GM12878 (cell line): Measurements from ENCODE around the gene TCERG1L. TPM values are rescaled to one million over a fixed set of nuclear protein-coding genes. Genes with fewer than 3 reads are reported as not detected.

ENCODE experiments used
- ATAC-seq: fragments of 200-7000 bp; cut with Tn5 transposase; 3 replicates; pipeline ENCODE4 v1.9.1; 2020; ENCODE audit warnings: mild to moderate bottlenecking, moderate library complexity
- BruUV-seq: library from RNA; stranded (reverse); fragments of 400-500 nt; replicated peaks from 2 replicates; lab custom pipeline; 2021; lab: Mats Ljungman, UMichigan
- CTCF ChIA-PET: fragments of 300-600 bp; sonication (Branson Sonifier 250); formaldehyde crosslinking; extraction: SDS; loops from one replicate; lab custom pipeline; 2021; ENCODE audit warnings: inconsistent platforms; lab: Yijun Ruan, JAX
- POLR2A ChIA-PET: fragments of 350-600 bp; formaldehyde crosslinking; extraction: SDS; loops from one replicate; lab custom pipeline; 2021; ENCODE audit warnings: inconsistent platforms; lab: Charles Lee
- RAD21 ChIA-PET: fragments of 300-600 bp; sonication (Branson Sonifier 250); formaldehyde crosslinking; loops from one replicate; lab custom pipeline; 2023; ENCODE audit warnings: antibody characterized with exemption; ENCODE audit not compliant: unreplicated experiment; lab: Charles Lee
- SMC1A ChIA-PET: fragments of 300-600 bp; sonication (Branson Sonifier 250); formaldehyde crosslinking; loops from one replicate; lab custom pipeline; 2023; ENCODE audit not compliant: unreplicated experiment, uncharacterized antibody; lab: Charles Lee
- DNase-seq: peaks from one replicate; pipeline ENCODE4 v3.0.0-alpha.2; 2011; ENCODE audit warnings: low read depth, low spot score
- FAIRE-seq: peaks from 3 replicates; lab custom pipeline; 2011; peaks lifted over from hg19 to GRCh38; lab: Jason Lieb, UNC
- H2AFZ ChIP-seq: 2 replicates; pipeline ENCODE4 v1.6.0; 2011; ENCODE audit warnings: low read depth, low read length, control low read depth; ENCODE audit not compliant: control insufficient read depth
- H3K27ac ChIP-seq: 2 replicates; pipeline ENCODE4 v1.5.1; 2011; ENCODE audit warnings: control low read depth; ENCODE audit not compliant: control insufficient read depth, insufficient read depth
- H3K27me3 ChIP-seq, 2 experiments: replicated peaks in 1 of 2; 2 replicates each; pipeline versions ENCODE4 v1.6.0 to v1.6.1; 2011; ENCODE audit warnings: low read length in 1 of 2; ENCODE audit not compliant: control insufficient read depth in 2 of 2, insufficient read depth in 2 of 2
- H3K36me3 ChIP-seq, 2 experiments: 2 replicates each; pipeline ENCODE4 v1.5.1; 2011; ENCODE audit warnings: low read length in 1 of 2; ENCODE audit not compliant: control insufficient read depth in 2 of 2, insufficient read depth in 2 of 2
- H3K4me1 ChIP-seq: 2 replicates; pipeline ENCODE4 v1.6.1; 2011; ENCODE audit warnings: mild to moderate bottlenecking, low read length, moderate library complexity, mixed read lengths; ENCODE audit not compliant: control insufficient read depth, insufficient read depth
- H3K4me2 ChIP-seq: 2 replicates; pipeline ENCODE4 v1.6.0; 2011; ENCODE audit warnings: control low read depth; ENCODE audit not compliant: control insufficient read depth, insufficient read depth
- H3K4me3 ChIP-seq: fragments of 200-600 bp; sonication (generic); 2 replicates; pipeline ENCODE4 v1.5.1; 2016
- H3K79me2 ChIP-seq: 2 replicates; pipeline ENCODE4 v1.6.0; 2011; ENCODE audit warnings: low read length; ENCODE audit not compliant: control insufficient read depth, insufficient read depth
- H3K9ac ChIP-seq: 2 replicates; pipeline ENCODE4 v1.8.0; 2011; ENCODE audit warnings: low read length, control low read depth, mixed read lengths; ENCODE audit not compliant: control insufficient read depth, insufficient read depth
- H3K9me3 ChIP-seq: replicated peaks from 3 replicates; pipeline ENCODE4 v1.5.1; 2011; ENCODE audit warnings: mild to moderate bottlenecking, low read length; ENCODE audit not compliant: control insufficient read depth, insufficient read depth
- H4K20me1 ChIP-seq: 2 replicates; pipeline ENCODE4 v1.6.0; 2011; ENCODE audit not compliant: control insufficient read depth, insufficient read depth
- JUNB ChIP-seq: IDR thresholded peaks from 2 replicates; pipeline ENCODE4 v1.6.1; 2016; ENCODE audit warnings: antibody characterized with exemption, mild to moderate bottlenecking
- JUND ChIP-seq: IDR thresholded peaks from 2 replicates; pipeline ENCODE4 v1.6.1; 2012; ENCODE audit warnings: low read depth, mild to moderate bottlenecking, low read length, improper control_type of control experiment, moderate library complexity
- KAT2A ChIP-seq: conservative IDR thresholded peaks from 2 replicates; pipeline ENCODE4 v1.6.1; 2011; ENCODE audit warnings: low read depth, low read length; ENCODE audit not compliant: control insufficient read depth
- KDM1A ChIP-seq: fragments of 200-600 bp; sonication (generic); IDR thresholded peaks from 2 replicates; pipeline ENCODE4 v1.6.1; 2016; ENCODE audit warnings: borderline replicate concordance
- NFIC ChIP-seq: IDR thresholded peaks from 2 replicates; pipeline ENCODE4 v1.6.1; 2012; ENCODE audit warnings: low read depth, mild to moderate bottlenecking, inconsistent platforms, low read length, moderate library complexity
- NFYA ChIP-seq: IDR thresholded peaks from 2 replicates; pipeline ENCODE4 v1.6.1; 2011; ENCODE audit warnings: low read depth, mild to moderate bottlenecking, low read length, improper control_type of control experiment, borderline replicate concordance
- NRF1 ChIP-seq: conservative IDR thresholded peaks from 2 replicates; pipeline ENCODE4 v1.6.1; 2011; ENCODE audit warnings: mild to moderate bottlenecking, low read depth, low read length, improper control_type of control experiment
- RUNX3 ChIP-seq: IDR thresholded peaks from 2 replicates; pipeline ENCODE4 v1.6.1; 2012; ENCODE audit warnings: low read length, inconsistent platforms
- SIN3A ChIP-seq: IDR thresholded peaks from 2 replicates; pipeline ENCODE4 v1.6.1; 2012; ENCODE audit warnings: low read depth, low read length, improper control_type of control experiment
- SMAD1 ChIP-seq: fragments of 450-650 bp; IDR thresholded peaks from 2 replicates; pipeline ENCODE4 v1.6.1; 2018; ENCODE audit warnings: mild to moderate bottlenecking, low read depth; ENCODE audit not compliant: partially characterized antibody
- TBL1XR1 ChIP-seq: IDR thresholded peaks from 2 replicates; pipeline ENCODE4 v1.6.1; 2012; ENCODE audit warnings: low read depth, low read length, improper control_type of control experiment
- ZNF384 ChIP-seq: IDR thresholded peaks from 2 replicates; pipeline ENCODE4 v1.6.1; 2012; ENCODE audit warnings: low read depth, mild to moderate bottlenecking, low read length, improper control_type of control experiment, borderline replicate concordance
- WGBS: methylation state at CpG from one replicate; pipeline ENCODE4 v1.1.6; 2016; ENCODE audit warnings: low lambda C conversion rate; ENCODE audit not compliant: insufficient replicate concordance, insufficient coverage; ENCODE audit errors: missing lambda C conversion rate; 5-methylcytosine and 5-hydroxymethylcytosine counted together
- in situ Hi-C: fragments of 300-500 bp; cut with MboI; formaldehyde crosslinking; loops from 9 replicates; pipeline ENCODE4 v1.14.3; 2018; ENCODE audit warnings: mixed read lengths
- intact Hi-C: fragments of 100-400 bp; cut with micrococcal nuclease; formaldehyde crosslinking; loops from one replicate; pipeline ENCODE4 v1.14.2; 2022; ENCODE audit not compliant: unreplicated experiment
- polyA plus RNA-seq, 11 experiments: library from polyadenylated mRNA; depleted of rRNA in 4 of 11; unstranded in 6 of 11; stranded (reverse) in 5 of 11; fragments of >200 nt; fragmentation: Nextera tagmentation in 4 of 11; fragmentation: Illumina TruSeq in 1 of 11; extraction: Ambion mirVana in 4 of 11; extraction: Trizol in 1 of 11; gene quantifications; 1 replicate in 1 of 11; 2 replicates in 10 of 11; pipeline versions ENCODE4 v1.2.1 to v1.2.3, GENCODE V29; 2011 to 2016; ENCODE audit warnings: inconsistent platforms in 2 of 11, missing spikeins in 2 of 11, low read depth in 1 of 11
- total RNA-seq, 4 experiments: library from RNA; depleted of rRNA in 3 of 4; stranded (reverse); fragments of >200 nt in 3 of 4; fragmentation: Illumina TruSeq in 1 of 4; extraction: Trizol in 1 of 4; gene quantifications; 2 replicates each; pipeline versions ENCODE4 v1.2.1 to v1.2.3, GENCODE V29; 2013 to 2021
- TF ChIP-seq, protein P1 (sequence below): IDR thresholded peaks from 2 replicates; pipeline ENCODE4 v1.6.1; 2012; ENCODE audit warnings: mild to moderate bottlenecking, low read depth, low read length

The TCERG1L gene
- total and polyA plus RNA-seq, 10 of the 15 experiments (the other 5 are each of a cell fraction or from before 2014, with no cell fraction given), result not detected

DNA sequence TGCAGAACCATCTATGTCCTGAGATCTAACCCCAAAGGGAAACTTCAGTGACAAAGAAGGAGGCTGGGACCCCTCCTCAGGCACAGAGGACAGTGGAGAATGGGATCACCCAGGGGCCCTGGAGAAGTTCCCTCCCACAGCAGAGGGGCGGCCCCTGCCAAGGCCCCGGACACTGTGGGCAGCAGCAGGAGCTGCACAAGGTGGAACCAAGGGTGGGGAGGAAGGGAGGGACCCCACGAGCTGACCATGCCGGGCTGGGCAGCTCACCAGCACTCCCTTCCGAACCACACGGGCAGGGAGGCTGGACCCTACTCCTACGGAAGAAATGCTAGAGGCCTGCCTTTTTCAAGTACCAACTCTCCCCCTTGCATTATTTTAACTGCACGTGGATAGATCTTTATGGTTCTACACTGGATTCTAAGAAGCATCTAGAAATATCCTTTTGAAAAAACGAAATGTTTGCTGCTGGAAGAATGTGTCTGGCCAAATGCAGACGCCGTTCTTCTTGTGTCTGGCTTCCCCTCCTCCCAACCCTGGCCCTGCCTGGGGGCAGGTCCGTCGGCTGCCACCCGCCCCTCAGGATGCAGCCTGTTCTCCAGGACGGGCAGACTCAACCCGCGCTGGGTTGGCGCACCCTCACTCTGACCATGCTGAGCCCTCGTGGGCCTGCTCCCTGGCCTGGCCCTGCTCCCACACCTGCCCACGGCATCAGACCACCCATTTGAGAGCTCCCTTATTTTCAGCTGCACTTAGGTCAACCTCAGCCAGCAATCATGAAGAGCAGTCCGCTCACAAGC, 193.9 kb downstream of the TCERG1L start:
- intact Hi-C loops (no loop called here), in situ Hi-C loops (no loop called here)
- Histone ChIP-seq H3K79me2 (no peaks in the 10 kb centered on the region), H3K9me3 (no peaks in the 10 kb centered on the region; the same call in 2 of the 3 replicates), H3K36me3 (no peaks in the 10 kb centered on the region), H3K4me3 (no peak overlapping the region), H3K4me1 (no peaks in the 10 kb centered on the region), H3K27ac (no peak overlapping the region), H3K9ac (no peak overlapping the region), H2AFZ (no peak overlapping the region), H3K4me2 (no peak overlapping the region), H4K20me1 (no peaks in the 10 kb centered on the region), H3K27me3 (no peaks in the 10 kb centered on the region)
- WGBS, result 23% methylated on average over 21 of the region's 21 CpGs
- ChIA-PET RAD21 (no interaction called here), SMC1A (no interaction called here), POLR2A (no interaction called here), CTCF (no interaction called here)
- ATAC-seq (no peak), DNase-seq (no peak), FAIRE-seq (no peak)
- no peak for TF ChIP-seq NFIC
- TF ChIP-seq SIN3A, result no peak
- TF ChIP-seq ZNF384, result no peak
- no peak for TF ChIP-seq JUNB
- TF ChIP-seq TBL1XR1, result no peak
- no peak for TF ChIP-seq RUNX3
- no peak for TF ChIP-seq SMAD1
- no peak for TF ChIP-seq KDM1A
- TF ChIP-seq, protein P1, sequence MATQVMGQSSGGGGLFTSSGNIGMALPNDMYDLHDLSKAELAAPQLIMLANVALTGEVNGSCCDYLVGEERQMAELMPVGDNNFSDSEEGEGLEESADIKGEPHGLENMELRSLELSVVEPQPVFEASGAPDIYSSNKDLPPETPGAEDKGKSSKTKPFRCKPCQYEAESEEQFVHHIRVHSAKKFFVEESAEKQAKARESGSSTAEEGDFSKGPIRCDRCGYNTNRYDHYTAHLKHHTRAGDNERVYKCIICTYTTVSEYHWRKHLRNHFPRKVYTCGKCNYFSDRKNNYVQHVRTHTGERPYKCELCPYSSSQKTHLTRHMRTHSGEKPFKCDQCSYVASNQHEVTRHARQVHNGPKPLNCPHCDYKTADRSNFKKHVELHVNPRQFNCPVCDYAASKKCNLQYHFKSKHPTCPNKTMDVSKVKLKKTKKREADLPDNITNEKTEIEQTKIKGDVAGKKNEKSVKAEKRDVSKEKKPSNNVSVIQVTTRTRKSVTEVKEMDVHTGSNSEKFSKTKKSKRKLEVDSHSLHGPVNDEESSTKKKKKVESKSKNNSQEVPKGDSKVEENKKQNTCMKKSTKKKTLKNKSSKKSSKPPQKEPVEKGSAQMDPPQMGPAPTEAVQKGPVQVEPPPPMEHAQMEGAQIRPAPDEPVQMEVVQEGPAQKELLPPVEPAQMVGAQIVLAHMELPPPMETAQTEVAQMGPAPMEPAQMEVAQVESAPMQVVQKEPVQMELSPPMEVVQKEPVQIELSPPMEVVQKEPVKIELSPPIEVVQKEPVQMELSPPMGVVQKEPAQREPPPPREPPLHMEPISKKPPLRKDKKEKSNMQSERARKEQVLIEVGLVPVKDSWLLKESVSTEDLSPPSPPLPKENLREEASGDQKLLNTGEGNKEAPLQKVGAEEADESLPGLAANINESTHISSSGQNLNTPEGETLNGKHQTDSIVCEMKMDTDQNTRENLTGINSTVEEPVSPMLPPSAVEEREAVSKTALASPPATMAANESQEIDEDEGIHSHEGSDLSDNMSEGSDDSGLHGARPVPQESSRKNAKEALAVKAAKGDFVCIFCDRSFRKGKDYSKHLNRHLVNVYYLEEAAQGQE, result no peak
- no peak for TF ChIP-seq JUND
- TF ChIP-seq KAT2A, result no peak
- no peak for TF ChIP-seq NRF1
- no peak for TF ChIP-seq NFYA
- no TSS peak for BruUV-seq
